ENCODE results near the gene FNTB. TPM values are rescaled to one million over a fixed set of nuclear protein-coding genes. Genes with fewer than 3 reads are reported as not detected.

FNTB gene
- total and polyA plus RNA-seq, 2 experiments from 2014 or later = 8.6 to 12.5 TPM

DNA sequence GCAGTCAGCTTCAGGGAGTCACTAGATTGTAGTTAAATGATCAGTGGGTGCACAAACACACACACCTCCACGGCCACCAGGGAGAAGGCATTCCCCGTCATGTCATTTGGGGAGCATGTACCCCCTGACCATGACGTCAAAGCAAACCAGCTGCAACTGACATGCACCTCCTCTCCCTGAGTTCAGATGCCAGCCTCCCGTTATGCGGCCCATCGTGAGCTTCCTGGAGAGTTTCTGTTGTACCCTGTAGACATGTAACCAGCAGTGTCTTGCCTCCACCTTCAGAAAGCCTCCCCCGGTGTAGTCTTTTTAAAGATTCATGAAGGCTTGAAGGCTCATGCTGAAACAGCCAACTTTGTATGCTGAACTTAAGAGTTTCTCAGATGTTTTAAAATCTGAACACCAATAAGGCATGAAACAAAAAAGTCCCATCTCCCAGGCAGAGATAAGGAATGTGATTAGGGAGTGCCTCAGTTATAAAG is 54.8 kb downstream of the FNTB start (continued):
- TF ChIP-seq, protein P1, sequence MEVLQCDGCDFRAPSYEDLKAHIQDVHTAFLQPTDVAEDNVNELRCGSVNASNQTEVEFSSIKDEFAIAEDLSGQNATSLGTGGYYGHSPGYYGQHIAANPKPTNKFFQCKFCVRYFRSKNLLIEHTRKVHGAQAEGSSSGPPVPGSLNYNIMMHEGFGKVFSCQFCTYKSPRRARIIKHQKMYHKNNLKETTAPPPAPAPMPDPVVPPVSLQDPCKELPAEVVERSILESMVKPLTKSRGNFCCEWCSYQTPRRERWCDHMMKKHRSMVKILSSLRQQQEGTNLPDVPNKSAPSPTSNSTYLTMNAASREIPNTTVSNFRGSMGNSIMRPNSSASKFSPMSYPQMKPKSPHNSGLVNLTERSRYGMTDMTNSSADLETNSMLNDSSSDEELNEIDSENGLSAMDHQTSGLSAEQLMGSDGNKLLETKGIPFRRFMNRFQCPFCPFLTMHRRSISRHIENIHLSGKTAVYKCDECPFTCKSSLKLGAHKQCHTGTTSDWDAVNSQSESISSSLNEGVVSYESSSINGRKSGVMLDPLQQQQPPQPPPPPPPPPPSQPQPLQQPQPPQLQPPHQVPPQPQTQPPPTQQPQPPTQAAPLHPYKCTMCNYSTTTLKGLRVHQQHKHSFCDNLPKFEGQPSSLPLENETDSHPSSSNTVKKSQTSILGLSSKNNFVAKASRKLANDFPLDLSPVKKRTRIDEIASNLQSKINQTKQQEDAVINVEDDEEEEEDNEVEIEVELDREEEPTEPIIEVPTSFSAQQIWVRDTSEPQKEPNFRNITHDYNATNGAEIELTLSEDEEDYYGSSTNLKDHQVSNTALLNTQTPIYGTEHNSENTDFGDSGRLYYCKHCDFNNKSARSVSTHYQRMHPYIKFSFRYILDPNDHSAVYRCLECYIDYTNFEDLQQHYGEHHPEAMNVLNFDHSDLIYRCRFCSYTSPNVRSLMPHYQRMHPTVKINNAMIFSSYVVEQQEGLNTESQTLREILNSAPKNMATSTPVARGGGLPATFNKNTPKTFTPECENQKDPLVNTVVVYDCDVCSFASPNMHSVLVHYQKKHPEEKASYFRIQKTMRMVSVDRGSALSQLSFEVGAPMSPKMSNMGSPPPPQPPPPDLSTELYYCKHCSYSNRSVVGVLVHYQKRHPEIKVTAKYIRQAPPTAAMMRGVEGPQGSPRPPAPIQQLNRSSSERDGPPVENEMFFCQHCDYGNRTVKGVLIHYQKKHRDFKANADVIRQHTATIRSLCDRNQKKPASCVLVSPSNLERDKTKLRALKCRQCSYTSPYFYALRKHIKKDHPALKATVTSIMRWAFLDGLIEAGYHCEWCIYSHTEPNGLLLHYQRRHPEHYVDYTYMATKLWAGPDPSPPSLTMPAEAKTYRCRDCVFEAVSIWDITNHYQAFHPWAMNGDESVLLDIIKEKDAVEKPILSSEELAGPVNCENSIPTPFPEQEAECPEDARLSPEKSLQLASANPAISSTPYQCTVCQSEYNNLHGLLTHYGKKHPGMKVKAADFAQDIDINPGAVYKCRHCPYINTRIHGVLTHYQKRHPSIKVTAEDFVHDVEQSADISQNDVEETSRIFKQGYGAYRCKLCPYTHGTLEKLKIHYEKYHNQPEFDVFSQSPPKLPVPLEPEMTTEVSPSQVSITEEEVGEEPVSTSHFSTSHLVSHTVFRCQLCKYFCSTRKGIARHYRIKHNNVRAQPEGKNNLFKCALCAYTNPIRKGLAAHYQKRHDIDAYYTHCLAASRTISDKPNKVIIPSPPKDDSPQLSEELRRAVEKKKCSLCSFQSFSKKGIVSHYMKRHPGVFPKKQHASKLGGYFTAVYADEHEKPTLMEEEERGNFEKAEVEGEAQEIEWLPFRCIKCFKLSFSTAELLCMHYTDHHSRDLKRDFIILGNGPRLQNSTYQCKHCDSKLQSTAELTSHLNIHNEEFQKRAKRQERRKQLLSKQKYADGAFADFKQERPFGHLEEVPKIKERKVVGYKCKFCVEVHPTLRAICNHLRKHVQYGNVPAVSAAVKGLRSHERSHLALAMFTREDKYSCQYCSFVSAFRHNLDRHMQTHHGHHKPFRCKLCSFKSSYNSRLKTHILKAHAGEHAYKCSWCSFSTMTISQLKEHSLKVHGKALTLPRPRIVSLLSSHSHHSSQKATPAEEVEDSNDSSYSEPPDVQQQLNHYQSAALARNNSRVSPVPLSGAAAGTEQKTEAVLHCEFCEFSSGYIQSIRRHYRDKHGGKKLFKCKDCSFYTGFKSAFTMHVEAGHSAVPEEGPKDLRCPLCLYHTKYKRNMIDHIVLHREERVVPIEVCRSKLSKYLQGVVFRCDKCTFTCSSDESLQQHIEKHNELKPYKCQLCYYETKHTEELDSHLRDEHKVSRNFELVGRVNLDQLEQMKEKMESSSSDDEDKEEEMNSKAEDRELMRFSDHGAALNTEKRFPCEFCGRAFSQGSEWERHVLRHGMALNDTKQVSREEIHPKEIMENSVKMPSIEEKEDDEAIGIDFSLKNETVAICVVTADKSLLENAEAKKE (CRISPR knock-in tag; IDR thresholded peaks at IDR 0.05) = no peak
- TF ChIP-seq JUNB (IDR thresholded peaks at IDR 0.05; ENCODE audit: unreplicated experiment) (no peak), STAT1 (IDR thresholded peaks at IDR 0.05; ENCODE audit: unreplicated experiment) (no peak), ZNF331 (CRISPR knock-in tag; IDR thresholded peaks at IDR 0.05; ENCODE audit: low read depth) (no peak), NANOG (IDR thresholded peaks at IDR 0.05; ENCODE audit: borderline replicate concordance) (no peak), CREB1 (CRISPR knock-in tag; IDR thresholded peaks at IDR 0.05; ENCODE audit: low read depth) (no peak), POLR2AphosphoS5 (IDR thresholded peaks at IDR 0.05; ENCODE audit: low read depth) (no peak)
- TF ChIP-seq, protein P2, sequence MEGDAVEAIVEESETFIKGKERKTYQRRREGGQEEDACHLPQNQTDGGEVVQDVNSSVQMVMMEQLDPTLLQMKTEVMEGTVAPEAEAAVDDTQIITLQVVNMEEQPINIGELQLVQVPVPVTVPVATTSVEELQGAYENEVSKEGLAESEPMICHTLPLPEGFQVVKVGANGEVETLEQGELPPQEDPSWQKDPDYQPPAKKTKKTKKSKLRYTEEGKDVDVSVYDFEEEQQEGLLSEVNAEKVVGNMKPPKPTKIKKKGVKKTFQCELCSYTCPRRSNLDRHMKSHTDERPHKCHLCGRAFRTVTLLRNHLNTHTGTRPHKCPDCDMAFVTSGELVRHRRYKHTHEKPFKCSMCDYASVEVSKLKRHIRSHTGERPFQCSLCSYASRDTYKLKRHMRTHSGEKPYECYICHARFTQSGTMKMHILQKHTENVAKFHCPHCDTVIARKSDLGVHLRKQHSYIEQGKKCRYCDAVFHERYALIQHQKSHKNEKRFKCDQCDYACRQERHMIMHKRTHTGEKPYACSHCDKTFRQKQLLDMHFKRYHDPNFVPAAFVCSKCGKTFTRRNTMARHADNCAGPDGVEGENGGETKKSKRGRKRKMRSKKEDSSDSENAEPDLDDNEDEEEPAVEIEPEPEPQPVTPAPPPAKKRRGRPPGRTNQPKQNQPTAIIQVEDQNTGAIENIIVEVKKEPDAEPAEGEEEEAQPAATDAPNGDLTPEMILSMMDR (conservative IDR thresholded peaks at IDR 0.05; ENCODE audit: low read depth in 2 of 2) = no peak
- TF ChIP-seq, protein P3, sequence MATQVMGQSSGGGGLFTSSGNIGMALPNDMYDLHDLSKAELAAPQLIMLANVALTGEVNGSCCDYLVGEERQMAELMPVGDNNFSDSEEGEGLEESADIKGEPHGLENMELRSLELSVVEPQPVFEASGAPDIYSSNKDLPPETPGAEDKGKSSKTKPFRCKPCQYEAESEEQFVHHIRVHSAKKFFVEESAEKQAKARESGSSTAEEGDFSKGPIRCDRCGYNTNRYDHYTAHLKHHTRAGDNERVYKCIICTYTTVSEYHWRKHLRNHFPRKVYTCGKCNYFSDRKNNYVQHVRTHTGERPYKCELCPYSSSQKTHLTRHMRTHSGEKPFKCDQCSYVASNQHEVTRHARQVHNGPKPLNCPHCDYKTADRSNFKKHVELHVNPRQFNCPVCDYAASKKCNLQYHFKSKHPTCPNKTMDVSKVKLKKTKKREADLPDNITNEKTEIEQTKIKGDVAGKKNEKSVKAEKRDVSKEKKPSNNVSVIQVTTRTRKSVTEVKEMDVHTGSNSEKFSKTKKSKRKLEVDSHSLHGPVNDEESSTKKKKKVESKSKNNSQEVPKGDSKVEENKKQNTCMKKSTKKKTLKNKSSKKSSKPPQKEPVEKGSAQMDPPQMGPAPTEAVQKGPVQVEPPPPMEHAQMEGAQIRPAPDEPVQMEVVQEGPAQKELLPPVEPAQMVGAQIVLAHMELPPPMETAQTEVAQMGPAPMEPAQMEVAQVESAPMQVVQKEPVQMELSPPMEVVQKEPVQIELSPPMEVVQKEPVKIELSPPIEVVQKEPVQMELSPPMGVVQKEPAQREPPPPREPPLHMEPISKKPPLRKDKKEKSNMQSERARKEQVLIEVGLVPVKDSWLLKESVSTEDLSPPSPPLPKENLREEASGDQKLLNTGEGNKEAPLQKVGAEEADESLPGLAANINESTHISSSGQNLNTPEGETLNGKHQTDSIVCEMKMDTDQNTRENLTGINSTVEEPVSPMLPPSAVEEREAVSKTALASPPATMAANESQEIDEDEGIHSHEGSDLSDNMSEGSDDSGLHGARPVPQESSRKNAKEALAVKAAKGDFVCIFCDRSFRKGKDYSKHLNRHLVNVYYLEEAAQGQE (IDR thresholded peaks at IDR 0.05; ENCODE audit: unreplicated experiment) = no peak

Measured in GM23338 (cell line).